Measurements from ENCODE around the gene NF1. TPM values are rescaled to one million over a fixed set of nuclear protein-coding genes. Genes with fewer than 3 reads are reported as not detected.
"Not testable (repeated sequence)": the region's sequence is repeated elsewhere in the genome, so short reads cannot be mapped to it uniquely, and the experiment has no call there.

Gene NF1
- total RNA-seq, 4 donors from 2014 or later, result 40.9 to 158 (median 113) TPM

GRCh38 chr17:31152271-31152670 is 57.5 kb downstream of the NF1 start:
- H3K9me3 ChIP-seq, result no peaks in the 10 kb centered on the region
- no peak for TF ChIP-seq POLR2A (IDR thresholded peaks at IDR 0.05)
- TF ChIP-seq CTCF (IDR thresholded peaks at IDR 0.05), result no peak
- intact Hi-C loops (cut with DNase I; ENCODE audit: low total_unique reads), result no loop called here
- DNase-seq, result no peak
- H3K36me3 ChIP-seq, result no peaks in the 10 kb centered on the region
- H3K4me3 ChIP-seq, result no peak overlapping the region
- H3K4me1 ChIP-seq, result no peaks in the 10 kb centered on the region
- no peaks in the 10 kb centered on the region for H3K27me3 ChIP-seq
- H3K27ac ChIP-seq, result no peak overlapping the region

- DNase-seq, result no peak
- no peaks in the 10 kb centered on the region for H3K4me1 ChIP-seq
- TF ChIP-seq POLR2A (IDR thresholded peaks at IDR 0.05) (no peak), CTCF (IDR thresholded peaks at IDR 0.05) (no peak)
Observed at GRCh38 chr17:31155208-31155810, 60.5 kb downstream of the NF1 start.

GRCh38 chr17:31156326-31156725 is 61.5 kb downstream of the NF1 start:
- intact Hi-C loops (cut with DNase I; ENCODE audit: low total_unique reads), result no loop called here
- no peak overlapping the region for H3K27ac ChIP-seq
- no peaks in the 10 kb centered on the region for H3K27me3 ChIP-seq
- no peak for DNase-seq
- no peaks in the 10 kb centered on the region for H3K4me1 ChIP-seq
- H3K4me3 ChIP-seq, result no peak overlapping the region
- no peaks in the 10 kb centered on the region for H3K9me3 ChIP-seq
- no peak for TF ChIP-seq CTCF (IDR thresholded peaks at IDR 0.05)
- no peak for TF ChIP-seq POLR2A (IDR thresholded peaks at IDR 0.05)
- H3K36me3 ChIP-seq, result no peaks in the 10 kb centered on the region

More at GRCh38 chr17:31155208-31155810, 60.5 kb downstream of the NF1 start:
- no peak overlapping the region for H3K27ac ChIP-seq
- H3K27me3 ChIP-seq, result no peaks in the 10 kb centered on the region
- H3K36me3 ChIP-seq, result no peaks in the 10 kb centered on the region
- H3K4me3 ChIP-seq, result no peak overlapping the region
- no peaks in the 10 kb centered on the region for H3K9me3 ChIP-seq
- intact Hi-C loops (cut with DNase I; ENCODE audit: low total_unique reads), result no loop called here

- H3K27ac ChIP-seq; H3K4me1 ChIP-seq; H3K4me3 ChIP-seq; H3K36me3 ChIP-seq; intact Hi-C loops (cut with DNase I; ENCODE audit: low total_unique reads); H3K27me3 ChIP-seq; DNase-seq; H3K9me3 ChIP-seq: not testable (repeated sequence)
Observed at GRCh38 chr17:31156864-31157263, 62.1 kb downstream of the NF1 start.

- Histone ChIP-seq H3K27me3 (no peaks in the 10 kb centered on the region), H3K36me3 (no peaks in the 10 kb centered on the region), H3K9me3 (no peaks in the 10 kb centered on the region), H3K4me1 (no peaks in the 10 kb centered on the region), H3K27ac (peak overlapping the region in 1 of 2 donors; percentile 4), H3K4me3 (no peak overlapping the region)
- no peak for DNase-seq
- intact Hi-C loops (cut with DNase I; ENCODE audit: low total_unique reads), result no loop called here
- no peak for TF ChIP-seq POLR2A (IDR thresholded peaks at IDR 0.05)
- no peak for TF ChIP-seq CTCF (IDR thresholded peaks at IDR 0.05)
Observed at GRCh38 chr17:31158746-31159377, 64.1 kb downstream of the NF1 start.
